PC-3 (cell line): ENCODE measurements around the gene RTP1. TPM values are rescaled to one million over a fixed set of nuclear protein-coding genes. Genes with fewer than 3 reads are reported as not detected.
"Not testable (repeated sequence)": the region's sequence is repeated elsewhere in the genome, so short reads cannot be mapped to it uniquely, and the experiment has no call there.

Experiments used
- ATAC-seq: fragments of 200-7000 bp; cut with Tn5 transposase; 2 replicates; pipeline ENCODE4 v1.9.1; 2020; ENCODE audit warnings: mild to moderate bottlenecking, moderate library complexity
- BruUV-seq: library from RNA; stranded (reverse); fragments of 400-500 nt; replicated peaks from 2 replicates; lab custom pipeline; 2021; lab: Mats Ljungman, UMichigan
- CTCF ChIA-PET: fragments of 300-600 bp; sonication (Branson Sonifier 250); formaldehyde crosslinking; loops from one replicate; lab custom pipeline; 2022; ENCODE audit warnings: antibody characterized with exemption; lab: Charles Lee
- POLR2A ChIA-PET: fragments of 300-600 bp; sonication (Branson Sonifier 250); formaldehyde crosslinking; loops from one replicate; lab custom pipeline; 2022; ENCODE audit warnings: antibody characterized with exemption; ENCODE audit not compliant: unreplicated experiment; lab: Charles Lee
- DNase-seq: peaks from one replicate; pipeline ENCODE4 v3.0.0-alpha.2; 2015
- H2AFZ ChIP-seq: fragments of 300-600 bp; sonication (generic); 2 replicates; pipeline ENCODE4 v1.6.0; 2016; ENCODE audit warnings: antibody characterized with exemption, low read length
- H3F3A ChIP-seq: fragments of 300-600 bp; sonication (generic); one replicate; pipeline ENCODE4 v1.6.0; 2017; ENCODE audit warnings: antibody characterized with exemption, low read length, control low read depth, mild to moderate bottlenecking; ENCODE audit not compliant: unreplicated experiment
- H3K27ac ChIP-seq: fragments of 300-600 bp; sonication (generic); 2 replicates; pipeline ENCODE4 v1.5.1; 2016; ENCODE audit warnings: mild to moderate bottlenecking, low read length
- H3K27me3 ChIP-seq: fragments of 300-600 bp; sonication (generic); 2 replicates; pipeline ENCODE4 v1.6.1; 2016; ENCODE audit warnings: low read length, mixed read lengths
- H3K36me3 ChIP-seq: fragments of 300-600 bp; sonication (generic); 2 replicates; pipeline ENCODE4 v1.6.1; 2016; ENCODE audit warnings: low read depth, mixed run types, low read length, mixed read lengths
- H3K4me1 ChIP-seq: fragments of 300-600 bp; sonication (generic); 2 replicates; pipeline ENCODE4 v1.5.1; 2016; ENCODE audit warnings: low read length; ENCODE audit not compliant: insufficient read depth
- H3K4me2 ChIP-seq: fragments of 300-600 bp; sonication (generic); 2 replicates; pipeline ENCODE4 v1.6.0; 2016; ENCODE audit warnings: low read length
- H3K4me3 ChIP-seq: fragments of 300-600 bp; sonication (generic); 2 replicates; pipeline ENCODE4 v1.5.1; 2016; ENCODE audit warnings: mild to moderate bottlenecking, low read length, mixed read lengths
- H3K79me2 ChIP-seq: fragments of 300-600 bp; sonication (generic); 2 replicates; pipeline ENCODE4 v1.6.1; 2017; ENCODE audit warnings: low read length, mixed read lengths
- H3K9ac ChIP-seq: fragments of 300-600 bp; sonication (generic); 2 replicates; pipeline ENCODE4 v1.6.0; 2016; ENCODE audit warnings: mild to moderate bottlenecking, low read length
- H3K9me2 ChIP-seq: fragments of 300-600 bp; sonication (generic); replicated peaks from 2 replicates; pipeline ENCODE4 v1.6.1; 2016; ENCODE audit warnings: mixed run types, low read length, mixed read lengths
- H3K9me3 ChIP-seq: fragments of 300-600 bp; sonication (generic); 2 replicates; pipeline ENCODE4 v1.6.1; 2016; ENCODE audit warnings: low read length, mixed read lengths
- H4K20me1 ChIP-seq: fragments of 300-600 bp; sonication (generic); 2 replicates; pipeline ENCODE4 v1.6.1; 2016; ENCODE audit warnings: low read length, mixed read lengths
- CTCF ChIP-seq: fragments of 300-600 bp; sonication (generic); conservative IDR thresholded peaks from 2 replicates; pipeline ENCODE4 v1.5.1; 2017; ENCODE audit warnings: antibody characterized with exemption, low read depth, mild to moderate bottlenecking, low read length
- EZH2 ChIP-seq: fragments of 300-600 bp; sonication (generic); IDR thresholded peaks from one replicate; pipeline ENCODE4 v1.6.1; 2017; ENCODE audit warnings: antibody characterized with exemption, mild to moderate bottlenecking, low read length; ENCODE audit not compliant: unreplicated experiment
- EZH2phosphoT487 ChIP-seq: fragments of 300-600 bp; sonication (generic); IDR thresholded peaks from 2 replicates; pipeline ENCODE4 v1.6.1; 2018; ENCODE audit warnings: mild to moderate bottlenecking, antibody characterized with exemption, low read length, borderline replicate concordance
- intact Hi-C: fragments of 100-400 bp; cut with micrococcal nuclease; formaldehyde crosslinking; loops from 2 replicates; pipeline ENCODE4 v1.9.0; 2023
- total RNA-seq: library from RNA; depleted of rRNA; stranded (reverse); fragments of >200 nt; gene quantifications from 2 replicates; pipeline ENCODE4 v1.2.3, GENCODE V29; 2014

RTP1 gene
- total RNA-seq, 1 experiment from 2014 or later = not detected

- Histone ChIP-seq H3K27me3 (no peaks in the 10 kb centered on the region), H3K27ac (no peak overlapping the region), H3K9me3 (no peaks in the 10 kb centered on the region), H3K79me2 (no peaks in the 10 kb centered on the region), H3K9me2 (no peaks in the 10 kb centered on the region), H2AFZ (no peak overlapping the region), H3F3A (no peaks in the 10 kb centered on the region), H3K4me3 (no peak overlapping the region), H3K9ac (no peak overlapping the region), H3K4me1 (peaks cover 14% of the 10 kb centered on the region; the same call in 1 of the 2 replicates), H4K20me1 (no peaks in the 10 kb centered on the region), H3K4me2 (no peak overlapping the region), H3K36me3 (no peaks in the 10 kb centered on the region)
- intact Hi-C loops = loop anchor here (10.0 kb wide), 1 partner anchor 1185 kb away; no protein-coding TSS in a partner anchor
- POLR2A ChIA-PET = no interaction called here
- DNase-seq (peak; percentile 14), ATAC-seq (no peak)
- no TSS peak for BruUV-seq
- CTCF ChIA-PET = interaction anchor here (0.6 kb wide), 1 partner anchor 18 kb away, joined by 3 read pairs; no protein-coding TSS in a partner anchor
- no peak for TF ChIP-seq EZH2
- TF ChIP-seq CTCF = no peak
- TF ChIP-seq EZH2phosphoT487 = no peak
These were observed 27.9 kb upstream of the RTP1 start for GRCh38 chr3:187169231-187169960.

- H4K20me1 ChIP-seq, H3K9me2 ChIP-seq, H3K4me3 ChIP-seq, H3K4me2 ChIP-seq, intact Hi-C loops, H3K27ac ChIP-seq, H3K9ac ChIP-seq, H3K9me3 ChIP-seq, BruUV-seq, ATAC-seq, DNase-seq, POLR2A ChIA-PET, H3K27me3 ChIP-seq, H3K79me2 ChIP-seq, H2AFZ ChIP-seq, H3K36me3 ChIP-seq, CTCF ChIA-PET, H3F3A ChIP-seq: not testable (repeated sequence)
- peaks cover 14% of the 10 kb centered on the region; the same call in 1 of the 2 replicates for H3K4me1 ChIP-seq
These were observed 26.4 kb upstream of the RTP1 start for GRCh38 chr3:187170911-187171310.

- Histone ChIP-seq H4K20me1 (no peaks in the 10 kb centered on the region), H2AFZ (no peak overlapping the region), H3K9me2 (no peaks in the 10 kb centered on the region), H3K27me3 (no peaks in the 10 kb centered on the region), H3K9me3 (no peaks in the 10 kb centered on the region), H3K79me2 (no peaks in the 10 kb centered on the region), H3K4me3 (no peak overlapping the region), H3K36me3 (no peaks in the 10 kb centered on the region), H3F3A (no peaks in the 10 kb centered on the region), H3K9ac (no peak overlapping the region), H3K27ac (no peak overlapping the region), H3K4me2 (no peak overlapping the region), H3K4me1 (peaks cover 14% of the 10 kb centered on the region; the same call in 1 of the 2 replicates)
- ATAC-seq = no peak
- ChIA-PET POLR2A (no interaction called here), CTCF (no interaction called here)
- no TSS peak for BruUV-seq
- intact Hi-C loops = no loop called here
- no peak for TF ChIP-seq CTCF
- TF ChIP-seq EZH2 = no peak
- TF ChIP-seq EZH2phosphoT487 = no peak
- no peak for DNase-seq
These were observed 24.4 kb upstream of the RTP1 start for GRCh38 chr3:187172929-187173328.
